HG02852 (cell line): ENCODE results near the gene TMED9.
"Not testable (repeated sequence)": the region's sequence is repeated elsewhere in the genome, so short reads cannot be mapped to it uniquely, and the experiment has no call there.

ENCODE experiments used
- ATAC-seq: cut with Tn5 transposase; IDR thresholded peaks from one replicate; pipeline ENCODE4 v1.9.1; 2021; ENCODE audit warnings: mild to moderate bottlenecking, moderate library complexity; ENCODE audit not compliant: unreplicated experiment

Gene TMED9

GRCh38 chr5:177605667-177606066 lies 13.7 kb downstream of the TMED9 start:
- no peak for ATAC-seq

DNA sequence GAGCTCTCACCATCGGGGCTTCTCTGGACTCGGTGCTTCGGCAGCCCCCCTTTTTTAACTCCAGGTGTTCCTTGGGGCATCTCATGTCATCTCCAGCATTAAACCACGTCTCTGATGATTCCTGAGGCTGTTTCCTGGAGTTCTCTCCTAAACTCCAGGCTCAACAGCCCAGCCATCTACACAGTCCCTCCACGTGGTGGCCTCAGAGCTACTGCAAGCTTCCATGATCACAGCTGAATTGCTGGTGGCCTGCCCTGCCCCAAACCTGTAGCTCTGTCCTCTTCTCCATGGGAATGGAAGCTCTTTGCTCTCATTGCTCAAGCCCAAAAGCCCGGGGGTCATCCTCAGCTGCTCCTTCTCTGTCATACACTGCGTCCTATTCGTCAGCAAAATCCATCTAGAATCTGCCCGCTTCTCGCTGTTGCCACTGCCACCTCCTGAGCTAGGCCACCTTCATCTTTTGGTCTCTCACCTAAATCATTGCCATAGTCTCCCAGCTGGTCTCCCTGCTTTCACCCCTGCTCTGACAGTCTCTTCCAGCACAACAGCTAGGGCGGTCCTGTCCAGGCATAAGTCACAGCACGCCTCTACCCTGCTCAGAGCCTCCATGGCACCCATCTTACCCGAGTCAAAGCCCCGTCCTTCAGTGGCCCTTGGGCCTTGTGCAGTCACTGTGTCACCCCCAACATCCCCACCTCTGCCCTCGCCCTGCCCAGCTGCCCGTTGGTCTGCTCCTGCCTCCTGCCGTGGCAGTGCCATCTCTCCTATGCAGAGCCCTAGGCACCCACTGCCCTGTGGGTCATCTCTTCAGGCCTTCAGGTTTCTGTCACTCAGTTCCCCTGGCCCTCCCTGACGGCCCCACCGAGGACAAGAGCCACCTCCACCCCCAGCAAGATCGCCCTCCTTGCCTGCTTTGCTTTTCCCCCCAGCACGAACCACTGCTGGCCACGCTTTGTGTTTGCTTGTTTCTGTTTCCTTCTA lies 14.4 kb downstream of the TMED9 start:
- ATAC-seq: no peak

- no peak for ATAC-seq
Observed at GRCh38 chr5:177607115-177607451, 15.1 kb downstream of the TMED9 start.

DNA sequence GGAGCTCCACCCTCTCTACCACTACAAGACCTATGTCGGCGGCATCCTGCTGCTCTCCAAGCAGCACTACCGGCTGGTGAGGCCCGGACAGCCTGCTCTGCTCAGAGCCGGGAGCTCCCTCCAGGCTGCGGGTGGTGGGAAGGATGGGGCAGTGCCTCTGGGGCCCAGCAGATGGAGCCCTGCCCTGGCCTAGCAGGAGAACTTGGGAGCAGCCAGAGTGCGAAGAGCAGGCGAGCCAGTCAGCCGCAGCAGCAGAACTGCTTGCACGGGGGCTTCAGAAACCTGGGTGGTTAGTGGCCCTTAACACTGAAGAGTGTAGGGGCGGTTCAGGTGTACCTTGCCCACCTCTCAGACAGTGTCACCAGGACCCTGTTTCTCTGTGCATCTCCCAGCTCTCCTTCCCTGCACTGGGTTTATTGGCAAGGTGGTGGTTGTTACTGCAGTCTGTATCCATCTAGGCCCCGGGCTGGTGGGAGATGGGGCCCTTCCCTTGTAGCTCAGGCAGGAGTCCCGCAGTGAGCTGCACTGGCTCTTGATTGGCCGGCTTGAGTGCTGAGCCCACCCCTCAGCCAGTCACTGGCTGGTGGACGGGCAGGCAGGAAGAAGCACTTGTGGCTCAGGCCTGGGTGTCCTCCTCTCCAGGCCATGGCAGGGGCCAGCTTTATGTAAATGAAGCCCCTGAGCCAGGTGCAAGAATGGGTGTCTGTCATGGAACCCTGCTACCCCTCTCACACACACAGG lies 15.6 kb downstream of the TMED9 start:
- no peak for ATAC-seq

- no peak for ATAC-seq
Observed at GRCh38 chr5:177608243-177609075, 16.5 kb downstream of the TMED9 start.

GRCh38 chr5:177609076-177610059 lies 17.4 kb downstream of the TMED9 start:
- ATAC-seq: no peak

GRCh38 chr5:177610131-177610769 lies 18.2 kb downstream of the TMED9 start:
- ATAC-seq: no peak

DNA sequence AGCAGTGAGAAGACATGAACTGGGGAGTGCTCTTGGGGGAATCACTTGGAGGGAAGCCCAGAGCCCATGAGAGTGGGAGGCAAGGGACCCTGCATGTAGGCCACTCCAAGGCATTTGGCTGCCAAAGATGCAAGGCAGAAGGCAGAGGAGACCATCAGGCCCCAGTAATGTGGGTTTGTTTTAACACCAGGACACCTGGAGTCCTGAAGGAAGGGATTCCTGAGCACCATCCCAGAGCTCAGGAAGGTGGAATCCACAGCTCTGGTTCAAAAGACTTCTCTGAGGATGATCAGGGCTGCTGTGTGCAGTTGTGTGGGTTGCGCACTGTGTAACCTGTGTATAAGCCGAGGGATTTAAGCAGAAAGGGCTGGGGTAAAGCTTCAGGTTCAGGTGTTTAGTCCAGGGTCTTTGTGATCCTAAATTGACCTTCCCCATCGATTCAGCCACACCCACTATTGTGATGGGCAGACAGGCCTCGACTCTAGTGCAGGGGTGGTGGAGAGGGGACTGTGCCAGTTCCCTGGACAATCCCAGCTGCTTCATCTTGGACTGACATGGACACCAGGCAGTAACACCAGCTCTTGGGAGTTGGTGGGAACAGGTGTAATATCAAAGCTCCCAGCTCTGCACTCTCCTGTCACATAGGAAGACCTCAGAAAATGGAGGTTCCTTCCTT lies 18.9 kb downstream of the TMED9 start:
- no peak for ATAC-seq

DNA sequence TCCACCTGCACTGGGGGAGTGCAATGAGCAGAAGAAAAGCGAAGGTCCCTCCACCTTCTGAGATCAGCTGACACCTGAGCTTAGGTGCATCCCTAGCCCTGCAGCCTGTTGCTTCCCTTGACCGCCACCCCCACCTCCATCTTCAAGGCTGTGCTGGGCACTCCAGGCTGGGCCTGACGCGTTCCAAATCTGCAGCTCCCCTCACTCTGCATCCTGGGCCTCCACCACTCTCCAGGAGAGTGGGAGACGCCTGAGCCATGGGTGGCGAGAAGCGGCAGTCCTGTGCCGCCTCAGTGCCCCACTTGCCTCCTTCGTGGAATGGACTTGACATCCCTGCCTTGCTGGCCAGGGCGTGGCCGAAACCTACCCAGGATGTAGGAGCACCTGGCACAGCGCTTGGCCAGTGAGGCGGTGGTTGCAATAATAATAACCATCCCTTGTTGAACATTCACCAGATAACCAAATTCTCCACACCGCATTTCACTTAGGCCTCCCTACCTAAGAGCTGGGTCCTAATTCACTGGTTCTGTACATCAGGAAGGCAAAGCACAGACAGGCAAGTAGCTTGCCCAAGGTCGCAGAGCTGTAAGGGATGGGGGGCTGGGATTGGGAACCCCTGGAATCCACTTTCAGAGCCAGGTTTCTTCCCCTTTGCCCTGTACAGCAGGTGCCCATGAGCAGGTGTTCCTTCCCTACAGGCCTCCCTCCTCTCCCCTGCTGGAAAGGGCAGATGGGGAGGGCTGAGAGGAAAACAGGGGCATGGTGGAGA lies 19.6 kb downstream of the TMED9 start:
- ATAC-seq: no peak

DNA sequence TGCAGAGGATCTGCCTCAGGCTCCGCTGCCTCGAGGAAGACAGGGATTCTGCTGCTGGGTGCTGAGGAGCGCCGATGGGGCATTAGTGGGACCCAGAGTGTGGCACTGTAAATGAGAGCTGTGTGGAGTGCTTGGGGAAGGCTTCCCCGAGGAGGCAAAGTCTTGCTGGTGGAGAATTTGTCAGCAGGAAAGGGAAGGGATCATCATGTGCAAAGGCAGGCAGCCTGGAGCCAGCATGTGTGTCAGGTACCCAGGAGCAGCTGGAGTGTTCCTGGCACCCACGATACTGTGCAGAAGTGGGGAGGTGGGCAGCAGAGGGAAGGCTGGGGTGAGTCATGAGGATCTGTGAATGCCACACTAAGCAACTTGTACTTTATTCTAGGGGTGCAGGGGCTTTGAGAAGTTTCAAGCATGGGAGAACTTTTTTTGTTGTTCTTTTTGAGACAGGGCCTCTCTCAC lies 20.2 kb downstream of the TMED9 start:
- no peak for ATAC-seq

DNA sequence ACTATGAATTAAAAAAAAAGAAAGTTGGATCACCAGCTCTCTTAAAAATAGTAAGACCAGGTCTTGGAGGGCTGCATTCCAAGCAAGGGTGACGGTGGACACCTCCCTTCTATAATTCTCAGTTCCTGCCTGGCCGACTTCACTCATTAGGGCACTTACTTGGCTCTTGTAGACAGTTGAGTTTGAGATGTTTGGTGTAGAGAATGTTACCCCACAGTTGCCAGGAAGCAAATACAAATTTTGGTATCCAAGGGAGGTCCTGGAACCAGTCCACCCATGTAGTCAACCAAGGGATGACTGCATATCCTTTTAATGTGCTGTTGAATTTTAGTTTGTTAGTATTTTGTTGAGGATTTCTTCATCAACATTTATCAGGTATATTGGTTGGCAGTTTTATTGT lies 28.6 kb downstream of the TMED9 start:
- ATAC-seq: no peak

- not testable (repeated sequence) for ATAC-seq
Observed at GRCh38 chr5:177624172-177624571, 32.2 kb downstream of the TMED9 start.

DNA sequence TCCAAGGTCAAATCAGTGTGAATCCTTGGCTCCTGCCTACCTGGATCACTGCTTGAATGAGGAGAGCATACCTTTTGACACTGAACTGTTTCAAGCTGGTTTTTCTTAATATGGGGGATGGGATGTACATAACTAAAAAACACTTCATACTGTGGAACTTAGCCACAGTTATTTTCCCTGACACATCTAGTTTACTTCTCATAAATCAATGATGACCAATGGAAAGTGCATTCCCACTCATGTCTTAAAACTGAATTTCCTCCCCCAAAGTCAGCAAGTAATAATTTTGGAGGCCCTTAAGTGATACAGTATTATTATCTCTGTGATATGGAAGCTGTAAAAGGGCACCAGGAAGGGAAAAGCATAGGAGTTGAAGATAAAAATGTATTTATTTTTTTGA lies 38.2 kb downstream of the TMED9 start:
- not testable (repeated sequence) for ATAC-seq

- not testable (repeated sequence) for ATAC-seq
Observed at GRCh38 chr5:177634912-177635311, 42.9 kb downstream of the TMED9 start.

DNA sequence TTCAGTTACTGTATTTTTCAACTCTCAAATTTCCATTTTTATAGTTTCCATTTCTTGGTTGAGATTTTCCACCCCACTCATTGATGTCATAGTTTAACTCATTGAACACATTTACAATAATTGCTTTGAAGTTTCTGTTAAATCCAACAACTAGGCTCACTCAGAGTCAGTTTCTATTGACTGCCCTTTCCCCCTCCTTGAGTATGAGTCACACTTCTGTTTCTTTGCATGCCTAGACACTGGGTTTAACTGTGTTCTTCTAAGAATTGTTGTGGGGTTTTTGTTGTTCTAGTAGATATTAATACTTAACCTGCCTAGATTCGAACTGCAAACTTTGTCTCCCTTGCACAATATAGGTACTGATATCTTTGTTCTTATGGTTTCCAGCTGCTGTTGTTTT lies 53.5 kb downstream of the TMED9 start:
- not testable (repeated sequence) for ATAC-seq
